HUES64 (cell line): ENCODE results near the gene FOXO1.

ENCODE experiments used
- H3K27ac ChIP-seq: 2 replicates; pipeline ENCODE4 v1.7.0; 2013; ENCODE audit warnings: low read depth, low read length, inconsistent platforms
- H3K27me3 ChIP-seq: 2 replicates; pipeline ENCODE4 v1.6.1; 2013; ENCODE audit warnings: mild to moderate bottlenecking, low read length; ENCODE audit not compliant: insufficient read depth
- H3K36me3 ChIP-seq: 2 replicates; pipeline ENCODE4 v1.6.1; 2013; ENCODE audit warnings: mild to moderate bottlenecking, low read length; ENCODE audit not compliant: insufficient read depth
- H3K4me1 ChIP-seq: 2 replicates; pipeline ENCODE4 v1.6.1; 2013; ENCODE audit warnings: mild to moderate bottlenecking, low read length, moderate library complexity; ENCODE audit not compliant: insufficient read depth
- H3K4me3 ChIP-seq: 2 replicates; pipeline ENCODE4 v1.5.1; 2013; ENCODE audit warnings: mild to moderate bottlenecking, low read length, moderate library complexity
- H3K9ac ChIP-seq: 2 replicates; pipeline ENCODE4 v1.6.1; 2013; ENCODE audit warnings: mild to moderate bottlenecking, low read depth, low read length
- H3K9me3 ChIP-seq: 2 replicates; pipeline ENCODE4 v1.6.1; 2013; ENCODE audit warnings: low read depth, low read length; ENCODE audit not compliant: insufficient read depth
- WGBS: fragments of 150-250, 120-280 bp; methylation state at CpG from one replicate; pipeline ENCODE4 v1.1.7; 2013; ENCODE audit warnings: missing lambda C conversion rate; 5-methylcytosine and 5-hydroxymethylcytosine counted together

FOXO1 gene

GRCh38 chr13:40562975-40563349, 103.5 kb downstream of the FOXO1 start:
- Histone ChIP-seq H3K9me3 (no peaks in the 10 kb centered on the region), H3K27me3 (no peaks in the 10 kb centered on the region), H3K4me1 (peaks cover 24% of the 10 kb centered on the region), H3K9ac (no peak overlapping the region), H3K4me3 (no peak overlapping the region), H3K36me3 (peaks cover 25% of the 10 kb centered on the region), H3K27ac (no peak overlapping the region)
- 96% methylated on average over 6 of the region's 6 CpGs for WGBS

DNA sequence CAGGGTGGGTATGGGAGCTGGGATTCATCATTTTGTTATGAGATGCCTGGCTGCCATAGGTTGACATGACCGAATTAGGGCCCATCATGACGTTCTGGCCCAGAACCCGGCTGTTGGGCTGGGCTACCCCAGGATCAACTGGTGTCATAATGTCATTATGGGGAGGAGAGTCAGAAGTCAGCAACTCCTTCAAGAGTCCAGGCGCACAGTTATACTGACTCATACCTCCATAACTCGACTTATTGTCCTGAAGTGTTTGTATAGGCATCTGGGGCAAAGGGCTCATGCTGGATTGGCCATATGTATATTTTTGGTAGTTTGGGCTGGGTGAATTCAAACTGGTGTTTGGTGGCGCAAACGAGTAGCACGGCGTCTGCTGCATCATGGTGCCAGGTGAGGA, 106.5 kb downstream of the FOXO1 start:
- Histone ChIP-seq H3K27me3 (no peaks in the 10 kb centered on the region), H3K4me1 (peaks cover 16% of the 10 kb centered on the region), H3K27ac (no peak overlapping the region), H3K9me3 (no peaks in the 10 kb centered on the region), H3K9ac (no peak overlapping the region), H3K36me3 (peaks cover 31% of the 10 kb centered on the region), H3K4me3 (no peak overlapping the region)
- WGBS, result 98% methylated on average over 9 of the region's 9 CpGs

- Histone ChIP-seq H3K4me3 (no peak overlapping the region), H3K36me3 (peaks cover 31% of the 10 kb centered on the region), H3K27me3 (no peaks in the 10 kb centered on the region), H3K4me1 (0 out of 2 replicates have a peak, but pooled peaks cover 3% of the 10 kb centered on the region), H3K27ac (no peak overlapping the region), H3K9ac (no peak overlapping the region), H3K9me3 (no peaks in the 10 kb centered on the region)
- 100% methylated on average over 1 of the region's 1 CpG for whole genome bisulfite sequencing
Observed at GRCh38 chr13:40558656-40559055, 107.8 kb downstream of the FOXO1 start.

DNA sequence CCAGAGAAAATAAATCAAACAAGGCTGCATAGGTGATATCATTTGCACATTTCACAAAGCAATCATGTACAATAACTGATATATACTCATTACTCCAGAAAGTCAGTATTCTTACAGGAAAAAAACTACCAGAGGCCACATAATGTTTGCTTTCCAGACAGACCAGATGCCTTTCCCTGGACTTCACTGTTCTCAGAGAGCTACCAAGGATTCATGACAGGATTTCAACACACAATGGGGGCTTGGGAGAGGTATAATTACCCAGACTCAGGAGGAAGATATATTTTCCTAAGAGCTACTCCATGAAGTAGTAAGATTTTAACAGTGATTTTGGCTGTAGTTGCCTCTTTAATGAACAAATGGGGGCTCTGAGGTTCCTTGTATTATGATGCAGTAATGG, 110.0 kb downstream of the FOXO1 start:
- Histone ChIP-seq H3K27me3 (no peaks in the 10 kb centered on the region), H3K9ac (no peak overlapping the region), H3K4me1 (0 out of 2 replicates have a peak, but pooled peaks cover 6% of the 10 kb centered on the region), H3K9me3 (no peaks in the 10 kb centered on the region), H3K4me3 (no peak overlapping the region), H3K36me3 (peaks cover 31% of the 10 kb centered on the region), H3K27ac (no peak overlapping the region)

DNA sequence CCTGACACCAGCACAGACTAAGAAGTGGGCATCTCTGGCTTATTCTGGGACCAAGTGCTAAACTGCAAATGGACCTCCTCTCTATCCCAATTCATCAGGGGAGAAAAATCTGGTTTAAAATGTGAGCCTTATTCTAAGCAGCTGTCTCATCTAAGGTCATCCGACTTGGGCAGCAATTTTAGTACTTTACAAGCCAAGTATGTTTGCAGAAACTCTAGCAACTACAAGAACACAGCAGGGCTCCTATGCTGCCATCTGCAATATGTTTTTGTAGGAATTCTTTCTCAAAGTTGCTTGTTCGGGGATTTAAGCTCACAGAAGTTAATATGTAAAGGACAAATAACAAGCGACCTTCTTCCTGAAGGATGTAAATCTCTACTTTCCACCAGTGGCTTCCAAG, 113.1 kb downstream of the FOXO1 start:
- no peaks in the 10 kb centered on the region for H3K9me3 ChIP-seq
- no peaks in the 10 kb centered on the region for H3K27me3 ChIP-seq
- 0 out of 2 replicates have a peak, but pooled peaks cover 6% of the 10 kb centered on the region for H3K4me1 ChIP-seq
- no peak overlapping the region for H3K4me3 ChIP-seq
- H3K27ac ChIP-seq, result no peak overlapping the region
- H3K36me3 ChIP-seq, result peaks cover 9% of the 10 kb centered on the region; the same call in 1 of the 2 replicates
- no peak overlapping the region for H3K9ac ChIP-seq
- WGBS, result 90% methylated on average over 2 of the region's 3 CpGs

DNA sequence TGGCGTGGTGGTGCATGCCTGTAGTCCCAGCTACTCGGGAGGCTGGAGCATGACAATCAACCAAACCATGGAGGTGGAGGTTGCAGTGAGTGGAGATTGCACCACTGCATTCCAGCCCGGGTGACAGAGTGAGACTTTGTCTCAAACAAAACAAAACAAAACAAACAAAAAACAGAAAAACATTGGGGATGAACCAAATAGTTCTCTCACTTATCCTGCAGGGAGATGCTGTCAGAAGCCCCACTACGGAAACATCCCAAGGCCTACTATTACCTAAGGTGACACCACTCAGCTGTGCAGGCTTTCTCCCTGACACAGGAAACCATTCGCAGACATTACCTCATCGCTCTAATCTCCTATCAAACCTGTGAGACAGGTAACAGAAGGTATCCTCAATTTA, 113.5 kb downstream of the FOXO1 start:
- H3K27me3 ChIP-seq, result no peaks in the 10 kb centered on the region
- 95% methylated on average over 6 of the region's 6 CpGs for WGBS
- H3K4me1 ChIP-seq, result 0 out of 2 replicates have a peak, but pooled peaks cover 6% of the 10 kb centered on the region

GRCh38 chr13:40550130-40550529, 116.3 kb downstream of the FOXO1 start:
- no peaks in the 10 kb centered on the region for H3K9me3 ChIP-seq
- H3K36me3 ChIP-seq, result no peaks in the 10 kb centered on the region
- H3K4me1 ChIP-seq, result peaks cover 21% of the 10 kb centered on the region
- 85% methylated on average over 2 of the region's 2 CpGs for WGBS
- no peaks in the 10 kb centered on the region for H3K27me3 ChIP-seq
- no peak overlapping the region for H3K4me3 ChIP-seq
- H3K9ac ChIP-seq, result no peak overlapping the region
- H3K27ac ChIP-seq, result no peak overlapping the region

More for the DNA sequence above, 113.5 kb downstream of the FOXO1 start:
- Histone ChIP-seq H3K4me3 (no peak overlapping the region), H3K27ac (no peak overlapping the region), H3K36me3 (peaks cover 6% of the 10 kb centered on the region; the same call in 1 of the 2 replicates), H3K9ac (no peak overlapping the region), H3K9me3 (no peaks in the 10 kb centered on the region)

DNA sequence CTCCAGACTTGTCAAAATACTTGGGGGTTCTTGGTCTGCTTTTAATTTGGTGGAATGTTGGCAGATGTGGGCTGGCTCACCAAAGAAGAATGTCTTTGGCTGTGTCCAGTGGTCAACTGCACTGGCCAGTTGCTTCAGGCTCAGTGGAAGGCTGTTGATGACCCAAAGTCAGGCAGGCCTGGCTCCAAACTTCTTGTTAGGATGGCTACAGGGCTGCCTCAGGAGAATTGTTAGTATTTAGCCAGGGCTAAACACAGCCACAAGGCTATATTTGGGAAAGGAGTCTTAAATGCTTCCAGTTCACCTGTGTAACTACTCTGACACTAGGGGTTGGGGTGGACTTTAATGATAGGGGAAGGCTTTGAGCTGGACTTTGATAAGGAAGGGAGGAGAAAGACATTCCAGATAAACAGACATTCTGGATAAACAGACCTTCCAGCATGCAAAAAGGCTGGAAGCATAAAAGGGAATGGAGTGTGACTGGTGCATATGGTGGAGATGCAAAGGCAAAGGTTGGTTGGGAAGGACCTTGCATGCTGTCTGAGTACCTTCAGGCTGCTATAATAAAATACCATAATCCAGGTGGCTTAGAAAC, 116.8 kb downstream of the FOXO1 start:
- no peaks in the 10 kb centered on the region for H3K36me3 ChIP-seq
- H3K27ac ChIP-seq, result no peak overlapping the region
- H3K27me3 ChIP-seq, result no peaks in the 10 kb centered on the region
- H3K9me3 ChIP-seq, result no peaks in the 10 kb centered on the region
- H3K4me3 ChIP-seq, result no peak overlapping the region
- peaks cover 21% of the 10 kb centered on the region for H3K4me1 ChIP-seq
- no peak overlapping the region for H3K9ac ChIP-seq

GRCh38 chr13:40547591-40548315, 118.7 kb downstream of the FOXO1 start:
- no peak overlapping the region for H3K4me3 ChIP-seq
- H3K9ac ChIP-seq, result no peak overlapping the region
- H3K9me3 ChIP-seq, result no peaks in the 10 kb centered on the region
- 89% methylated on average over 2 of the region's 2 CpGs for WGBS
- H3K27me3 ChIP-seq, result no peaks in the 10 kb centered on the region
- H3K4me1 ChIP-seq, result peaks cover 21% of the 10 kb centered on the region
- no peak overlapping the region for H3K27ac ChIP-seq
- H3K36me3 ChIP-seq, result no peaks in the 10 kb centered on the region

DNA sequence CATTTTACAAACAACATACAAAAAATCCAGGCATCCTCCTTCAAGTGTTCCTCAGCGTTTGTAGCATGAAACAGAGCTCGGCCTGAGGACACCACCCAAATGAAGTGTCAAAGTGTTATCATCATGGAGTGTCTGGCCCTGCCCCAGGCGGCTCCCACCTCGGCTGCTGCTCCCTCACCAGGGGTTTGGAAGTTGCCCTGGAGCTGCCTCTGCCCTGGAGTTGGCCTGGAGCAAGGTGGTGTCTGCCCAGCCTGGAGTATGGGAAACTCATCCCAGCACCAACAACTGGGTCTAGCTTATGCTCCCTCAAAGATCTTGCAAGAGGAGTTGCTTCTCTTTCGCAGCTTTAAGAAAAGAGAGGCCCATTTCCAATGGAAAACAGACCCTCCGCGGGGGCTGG, 120.4 kb downstream of the FOXO1 start:
- Histone ChIP-seq H3K9me3 (no peaks in the 10 kb centered on the region), H3K9ac (no peak overlapping the region), H3K36me3 (no peaks in the 10 kb centered on the region), H3K4me3 (no peak overlapping the region), H3K27ac (no peak overlapping the region), H3K27me3 (no peaks in the 10 kb centered on the region), H3K4me1 (peaks cover 15% of the 10 kb centered on the region)
- 84% methylated on average over 7 of the region's 7 CpGs for WGBS

DNA sequence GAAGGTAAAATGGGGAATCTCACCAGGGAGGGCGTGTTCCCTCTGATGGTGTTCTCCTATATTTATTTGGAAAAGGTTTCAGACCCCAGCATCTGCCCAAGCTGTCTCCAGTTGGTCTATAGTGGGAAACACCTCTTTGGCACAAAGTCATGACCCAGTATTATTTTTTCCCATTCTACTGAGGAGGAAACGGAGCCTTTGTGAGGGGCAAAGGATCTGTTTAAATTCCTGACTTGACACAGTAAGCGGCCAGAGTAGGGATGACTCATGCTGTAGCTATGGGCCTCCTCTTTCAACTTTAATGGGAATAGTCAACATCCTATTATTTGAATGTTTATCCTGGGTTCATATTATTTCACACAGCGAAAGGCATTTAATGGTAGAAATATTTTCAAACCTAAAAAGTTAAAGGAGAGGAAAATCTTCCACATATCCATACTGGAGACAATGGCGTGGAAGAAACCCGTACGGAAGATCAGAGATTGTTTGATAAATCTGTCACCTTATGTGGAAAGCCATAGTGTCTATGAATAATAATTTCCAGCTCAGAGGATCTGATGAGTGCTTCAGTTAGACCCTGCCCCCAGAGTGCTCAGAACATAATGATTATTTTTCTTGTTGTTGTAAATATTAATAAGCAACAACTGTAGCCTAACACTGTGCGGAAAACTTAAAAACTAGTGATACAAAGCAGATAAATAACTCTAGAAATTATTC, 126.0 kb downstream of the FOXO1 start:
- Histone ChIP-seq H3K27me3 (no peaks in the 10 kb centered on the region), H3K27ac (peak overlapping the region; percentile 76), H3K4me3 (no peak overlapping the region), H3K9me3 (no peaks in the 10 kb centered on the region), H3K9ac (0 out of 2 replicates have a peak overlapping the region, but pooled peaks have one; percentile 0), H3K4me1 (peaks cover 24% of the 10 kb centered on the region), H3K36me3 (no peaks in the 10 kb centered on the region)
- WGBS, result 57% methylated on average over 7 of the region's 8 CpGs
